Peyer's patch (tissue), 4 donors: Measurements from ENCODE around the gene FLT3LG.

Source experiments
- POLR2A ChIP-seq, 2 donors: fragments of 450-650 bp; IDR thresholded peaks; one replicate each; pipeline ENCODE4 v1.5.1; 2017; ENCODE audit warnings: antibody characterized with exemption in 2 of 2, mild to moderate bottlenecking in 2 of 2, moderate library complexity in 2 of 2
- TF ChIP-seq, protein P1 (sequence below), 6 experiments: fragments of 450-650 bp in 4 of 6; fragments of 200-600 bp in 2 of 6; sonication (generic) in 1 of 6; IDR thresholded peaks; one replicate each; pipeline ENCODE4 v1.5.1; 2017 to 2019; ENCODE audit warnings: antibody characterized with exemption in 6 of 6, mild to moderate bottlenecking in 3 of 6, moderate library complexity in 1 of 6

GRCh38 chr19:49441960-49442350 is 32.1 kb upstream of the FLT3LG start:
- TF ChIP-seq, protein P1, sequence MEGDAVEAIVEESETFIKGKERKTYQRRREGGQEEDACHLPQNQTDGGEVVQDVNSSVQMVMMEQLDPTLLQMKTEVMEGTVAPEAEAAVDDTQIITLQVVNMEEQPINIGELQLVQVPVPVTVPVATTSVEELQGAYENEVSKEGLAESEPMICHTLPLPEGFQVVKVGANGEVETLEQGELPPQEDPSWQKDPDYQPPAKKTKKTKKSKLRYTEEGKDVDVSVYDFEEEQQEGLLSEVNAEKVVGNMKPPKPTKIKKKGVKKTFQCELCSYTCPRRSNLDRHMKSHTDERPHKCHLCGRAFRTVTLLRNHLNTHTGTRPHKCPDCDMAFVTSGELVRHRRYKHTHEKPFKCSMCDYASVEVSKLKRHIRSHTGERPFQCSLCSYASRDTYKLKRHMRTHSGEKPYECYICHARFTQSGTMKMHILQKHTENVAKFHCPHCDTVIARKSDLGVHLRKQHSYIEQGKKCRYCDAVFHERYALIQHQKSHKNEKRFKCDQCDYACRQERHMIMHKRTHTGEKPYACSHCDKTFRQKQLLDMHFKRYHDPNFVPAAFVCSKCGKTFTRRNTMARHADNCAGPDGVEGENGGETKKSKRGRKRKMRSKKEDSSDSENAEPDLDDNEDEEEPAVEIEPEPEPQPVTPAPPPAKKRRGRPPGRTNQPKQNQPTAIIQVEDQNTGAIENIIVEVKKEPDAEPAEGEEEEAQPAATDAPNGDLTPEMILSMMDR (IDR thresholded peaks at IDR 0.05) = no peak
- TF ChIP-seq POLR2A (IDR thresholded peaks at IDR 0.05) = no peak
